Uterus (tissue), 2 donors: ENCODE measurements around the gene MAJIN.

Experiments used
- POLR2A ChIP-seq, 2 donors: fragments of 450-650 bp; IDR thresholded peaks; one replicate each; pipeline ENCODE4 v1.6.1; 2016; ENCODE audit warnings: antibody characterized with exemption in 2 of 2, mild to moderate bottlenecking in 1 of 2, moderate library complexity in 1 of 2
- TF ChIP-seq, protein P1 (sequence below), 4 experiments: fragments of 200-600 bp in 2 of 4; fragments of 450-650 bp in 2 of 4; sonication (generic) in 2 of 4; IDR thresholded peaks; one replicate each; pipeline ENCODE4 v1.5.1; 2016 to 2019; ENCODE audit warnings: antibody characterized with exemption in 4 of 4, mild to moderate bottlenecking in 2 of 4, moderate library complexity in 1 of 4

DNA sequence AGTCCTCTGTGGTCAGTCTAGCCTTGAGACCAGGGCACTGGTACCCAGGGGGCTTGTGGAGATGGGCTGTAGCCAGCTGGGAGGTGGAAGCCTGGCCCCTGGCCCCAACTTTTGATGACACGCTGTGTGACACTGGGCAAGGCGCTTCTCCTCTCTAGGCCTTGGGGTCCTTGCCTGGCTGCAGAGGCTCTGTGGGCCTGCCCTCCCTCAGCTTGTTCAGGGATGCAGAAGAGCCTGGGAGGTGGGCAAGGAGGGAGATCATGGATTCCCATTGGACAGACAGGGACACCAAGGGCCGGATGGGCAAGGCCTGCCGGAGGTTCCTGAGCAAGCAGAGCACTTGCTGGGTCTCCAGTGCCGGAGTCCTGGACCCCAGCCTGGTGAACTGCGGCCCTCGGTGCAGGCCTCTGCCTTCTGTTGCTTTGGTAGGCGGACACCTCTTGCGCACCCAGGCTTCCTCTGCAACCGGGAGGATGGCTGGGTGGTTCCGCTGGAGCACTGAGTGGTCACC, 48.7 kb downstream of the MAJIN start:
- TF ChIP-seq, protein P1, sequence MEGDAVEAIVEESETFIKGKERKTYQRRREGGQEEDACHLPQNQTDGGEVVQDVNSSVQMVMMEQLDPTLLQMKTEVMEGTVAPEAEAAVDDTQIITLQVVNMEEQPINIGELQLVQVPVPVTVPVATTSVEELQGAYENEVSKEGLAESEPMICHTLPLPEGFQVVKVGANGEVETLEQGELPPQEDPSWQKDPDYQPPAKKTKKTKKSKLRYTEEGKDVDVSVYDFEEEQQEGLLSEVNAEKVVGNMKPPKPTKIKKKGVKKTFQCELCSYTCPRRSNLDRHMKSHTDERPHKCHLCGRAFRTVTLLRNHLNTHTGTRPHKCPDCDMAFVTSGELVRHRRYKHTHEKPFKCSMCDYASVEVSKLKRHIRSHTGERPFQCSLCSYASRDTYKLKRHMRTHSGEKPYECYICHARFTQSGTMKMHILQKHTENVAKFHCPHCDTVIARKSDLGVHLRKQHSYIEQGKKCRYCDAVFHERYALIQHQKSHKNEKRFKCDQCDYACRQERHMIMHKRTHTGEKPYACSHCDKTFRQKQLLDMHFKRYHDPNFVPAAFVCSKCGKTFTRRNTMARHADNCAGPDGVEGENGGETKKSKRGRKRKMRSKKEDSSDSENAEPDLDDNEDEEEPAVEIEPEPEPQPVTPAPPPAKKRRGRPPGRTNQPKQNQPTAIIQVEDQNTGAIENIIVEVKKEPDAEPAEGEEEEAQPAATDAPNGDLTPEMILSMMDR (IDR thresholded peaks at IDR 0.05): no peak
- no peak for TF ChIP-seq POLR2A (IDR thresholded peaks at IDR 0.05)
